Measurements from ENCODE around the gene TMEM8B.
A peak's percentile ranks its signal among the peaks of the same experiment; 100 is the strongest.

Gene TMEM8B

DNA sequence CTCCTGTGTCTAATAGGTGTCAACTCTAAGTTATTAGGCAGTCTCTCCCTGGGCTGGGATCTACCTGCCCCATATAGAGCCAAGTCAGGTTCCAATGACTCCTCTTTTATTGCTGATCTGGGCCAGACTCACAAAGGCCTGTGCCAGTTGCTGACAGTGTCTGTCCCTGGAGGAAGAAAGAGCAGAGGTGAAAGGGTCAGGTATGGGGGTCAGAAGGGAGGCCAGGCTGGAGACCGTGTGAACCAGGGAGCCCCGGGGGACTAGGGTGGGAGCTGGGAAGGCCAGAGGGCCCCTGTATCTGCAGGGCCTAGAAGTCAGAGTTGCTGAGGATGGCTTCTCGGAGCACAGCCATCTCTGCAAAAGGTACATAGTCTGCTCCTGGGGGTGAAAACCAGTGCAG, 10.7 kb upstream of the TMEM8B start:
- TF ChIP-seq EZH2phosphoT487 (IDR thresholded peaks at IDR 0.05; ENCODE audit: borderline replicate concordance) = no peak
- TF ChIP-seq, protein P1, sequence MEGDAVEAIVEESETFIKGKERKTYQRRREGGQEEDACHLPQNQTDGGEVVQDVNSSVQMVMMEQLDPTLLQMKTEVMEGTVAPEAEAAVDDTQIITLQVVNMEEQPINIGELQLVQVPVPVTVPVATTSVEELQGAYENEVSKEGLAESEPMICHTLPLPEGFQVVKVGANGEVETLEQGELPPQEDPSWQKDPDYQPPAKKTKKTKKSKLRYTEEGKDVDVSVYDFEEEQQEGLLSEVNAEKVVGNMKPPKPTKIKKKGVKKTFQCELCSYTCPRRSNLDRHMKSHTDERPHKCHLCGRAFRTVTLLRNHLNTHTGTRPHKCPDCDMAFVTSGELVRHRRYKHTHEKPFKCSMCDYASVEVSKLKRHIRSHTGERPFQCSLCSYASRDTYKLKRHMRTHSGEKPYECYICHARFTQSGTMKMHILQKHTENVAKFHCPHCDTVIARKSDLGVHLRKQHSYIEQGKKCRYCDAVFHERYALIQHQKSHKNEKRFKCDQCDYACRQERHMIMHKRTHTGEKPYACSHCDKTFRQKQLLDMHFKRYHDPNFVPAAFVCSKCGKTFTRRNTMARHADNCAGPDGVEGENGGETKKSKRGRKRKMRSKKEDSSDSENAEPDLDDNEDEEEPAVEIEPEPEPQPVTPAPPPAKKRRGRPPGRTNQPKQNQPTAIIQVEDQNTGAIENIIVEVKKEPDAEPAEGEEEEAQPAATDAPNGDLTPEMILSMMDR (conservative IDR thresholded peaks at IDR 0.05; ENCODE audit: low read length) = no peak
- peaks cover 9% of the 10 kb centered on the region for H3K79me2 ChIP-seq (ENCODE audit: insufficient read depth, low read length)
- H3K4me3 ChIP-seq (ENCODE audit: low read length, poor library complexity, severe bottlenecking) = no peak overlapping the region
- no peak overlapping the region for H3K9ac ChIP-seq (ENCODE audit: low read depth, low read length, poor library complexity, severe bottlenecking)
- H4K20me1 ChIP-seq (ENCODE audit: insufficient read depth, low read length, poor library complexity, severe bottlenecking) = no peaks in the 10 kb centered on the region
- no peak overlapping the region for H2AFZ ChIP-seq (ENCODE audit: low read length)
- no peaks in the 10 kb centered on the region for H3K36me3 ChIP-seq (ENCODE audit: insufficient read depth, low read length)
- H3K27me3 ChIP-seq (ENCODE audit: insufficient read depth, low read length, poor library complexity, severe bottlenecking) = no peaks in the 10 kb centered on the region
- H3K4me2 ChIP-seq (ENCODE audit: low read depth, low read length, poor library complexity, severe bottlenecking) = no peak overlapping the region
- H3K9me3 ChIP-seq (ENCODE audit: insufficient read depth, low read depth, low read length) = no peaks in the 10 kb centered on the region
- H3K9me2 ChIP-seq (replicated peaks; ENCODE audit: low read depth, low read length) = no peaks in the 10 kb centered on the region
- peaks cover 4% of the 10 kb centered on the region; the same call in 1 of the 2 replicates for H3F3A ChIP-seq (ENCODE audit: low read depth)
- peaks cover 19% of the 10 kb centered on the region for H3K4me1 ChIP-seq (ENCODE audit: insufficient read depth, low read length, poor library complexity, severe bottlenecking)

DNA sequence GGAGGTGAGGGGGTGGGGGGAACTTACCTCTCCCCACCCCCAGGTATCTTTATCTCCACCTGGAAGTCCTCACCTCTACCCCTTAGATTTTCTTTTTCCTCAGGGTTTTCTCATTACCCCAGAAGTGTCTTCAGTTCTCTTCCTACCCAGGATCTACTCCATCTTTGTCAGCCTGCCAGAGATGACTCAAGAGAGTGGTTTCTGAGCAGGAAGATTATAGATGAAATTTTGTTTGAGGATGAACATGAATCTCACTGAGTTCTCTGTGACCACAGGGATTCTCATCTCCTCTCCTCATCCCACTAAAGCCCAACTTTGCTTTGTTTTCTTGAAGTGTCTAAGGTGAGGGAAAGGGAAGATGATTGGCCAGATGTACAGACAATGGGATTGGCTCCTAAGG, 9.0 kb upstream of the TMEM8B start:
- no peaks in the 10 kb centered on the region for H3K9me2 ChIP-seq (replicated peaks; ENCODE audit: low read depth, low read length)
- no peak overlapping the region for H3K4me2 ChIP-seq (ENCODE audit: low read depth, low read length, poor library complexity, severe bottlenecking)
- TF ChIP-seq EZH2phosphoT487 (IDR thresholded peaks at IDR 0.05; ENCODE audit: borderline replicate concordance) = no peak
- TF ChIP-seq, protein P1 (conservative IDR thresholded peaks at IDR 0.05; ENCODE audit: low read length) = no peak
- no peak overlapping the region for H3K4me3 ChIP-seq (ENCODE audit: low read length, poor library complexity, severe bottlenecking)
- no peaks in the 10 kb centered on the region for H3K27me3 ChIP-seq (ENCODE audit: insufficient read depth, low read length, poor library complexity, severe bottlenecking)
- H2AFZ ChIP-seq (ENCODE audit: low read length) = no peak overlapping the region
- H3K4me1 ChIP-seq (ENCODE audit: insufficient read depth, low read length, poor library complexity, severe bottlenecking) = peaks cover 8% of the 10 kb centered on the region
- no peaks in the 10 kb centered on the region for H3K9me3 ChIP-seq (ENCODE audit: insufficient read depth, low read depth, low read length)
- H3K36me3 ChIP-seq (ENCODE audit: insufficient read depth, low read length) = no peaks in the 10 kb centered on the region
- no peaks in the 10 kb centered on the region for H3F3A ChIP-seq (ENCODE audit: low read depth)
- no peak overlapping the region for H3K9ac ChIP-seq (ENCODE audit: low read depth, low read length, poor library complexity, severe bottlenecking)
- no peaks in the 10 kb centered on the region for H4K20me1 ChIP-seq (ENCODE audit: insufficient read depth, low read length, poor library complexity, severe bottlenecking)
- no peaks in the 10 kb centered on the region for H3K79me2 ChIP-seq (ENCODE audit: insufficient read depth, low read length)

DNA sequence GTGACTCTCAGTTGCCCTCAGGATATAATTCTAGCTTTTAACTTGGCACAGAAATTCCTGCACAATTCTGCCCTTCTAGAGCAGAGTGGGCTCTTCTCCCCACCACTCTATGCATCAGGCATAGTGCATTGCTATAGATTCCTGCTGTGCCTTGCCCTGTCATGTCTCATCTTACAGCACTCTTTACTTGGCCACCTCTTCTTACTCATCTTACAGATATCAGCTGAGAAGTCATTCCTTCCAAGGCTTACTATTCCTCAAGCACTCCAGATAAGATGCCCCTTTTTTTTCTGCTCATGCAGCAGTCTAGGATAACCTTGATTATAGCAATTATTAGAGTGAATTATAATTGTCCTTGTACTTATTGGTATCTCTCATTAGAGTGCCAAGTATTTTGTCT, 6.1 kb upstream of the TMEM8B start:
- Histone ChIP-seq H3K9ac (ENCODE audit: low read depth, low read length, poor library complexity, severe bottlenecking) (no peak overlapping the region), H3K79me2 (ENCODE audit: insufficient read depth, low read length) (no peaks in the 10 kb centered on the region), H3K4me3 (ENCODE audit: low read length, poor library complexity, severe bottlenecking) (no peak overlapping the region), H2AFZ (ENCODE audit: low read length) (no peak overlapping the region), H3K9me2 (replicated peaks; ENCODE audit: low read depth, low read length) (no peaks in the 10 kb centered on the region), H3K27me3 (ENCODE audit: insufficient read depth, low read length, poor library complexity, severe bottlenecking) (no peaks in the 10 kb centered on the region), H3K36me3 (ENCODE audit: insufficient read depth, low read length) (no peaks in the 10 kb centered on the region), H3F3A (ENCODE audit: low read depth) (no peaks in the 10 kb centered on the region), H4K20me1 (ENCODE audit: insufficient read depth, low read length, poor library complexity, severe bottlenecking) (no peaks in the 10 kb centered on the region), H3K4me2 (ENCODE audit: low read depth, low read length, poor library complexity, severe bottlenecking) (no peak overlapping the region), H3K4me1 (ENCODE audit: insufficient read depth, low read length, poor library complexity, severe bottlenecking) (peaks cover 6% of the 10 kb centered on the region), H3K9me3 (ENCODE audit: insufficient read depth, low read depth, low read length) (no peaks in the 10 kb centered on the region)
- TF ChIP-seq EZH2phosphoT487 (IDR thresholded peaks at IDR 0.05; ENCODE audit: borderline replicate concordance) = no peak

DNA sequence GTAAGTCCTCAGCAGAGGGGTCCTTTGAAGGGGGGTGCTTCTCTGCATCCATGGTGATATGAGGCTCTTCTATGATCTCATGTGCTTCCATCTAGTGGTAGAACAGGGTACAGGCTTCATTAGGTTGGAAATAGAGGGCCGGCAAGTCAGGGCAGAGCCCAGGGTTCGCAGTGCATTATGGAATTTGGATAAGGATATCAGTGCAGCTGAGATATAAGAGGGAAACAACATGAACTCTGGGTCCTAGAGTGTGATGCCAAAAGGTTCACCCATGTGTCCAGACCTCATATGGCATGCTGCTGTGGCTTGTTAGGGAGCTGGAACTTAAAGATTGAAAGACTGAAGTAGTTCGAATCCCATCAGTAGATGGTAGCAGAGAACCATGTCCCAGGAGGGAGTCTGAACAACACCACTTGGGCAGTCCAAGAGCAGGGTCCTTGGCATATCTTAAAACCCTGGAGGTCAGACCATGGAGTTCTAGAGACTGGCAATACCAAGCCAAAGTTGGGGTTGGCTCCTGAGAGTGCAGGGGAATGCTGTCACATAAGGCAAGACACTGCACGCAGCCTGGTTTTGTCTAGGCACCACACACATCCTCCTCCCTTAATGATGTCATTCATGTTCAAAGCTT, 2.8 kb upstream of the TMEM8B start:
- Histone ChIP-seq H3K4me3 (ENCODE audit: low read length, poor library complexity, severe bottlenecking) (peak overlapping the region; percentile 51), H3K9me2 (replicated peaks; ENCODE audit: low read depth, low read length) (no peaks in the 10 kb centered on the region), H3K79me2 (ENCODE audit: insufficient read depth, low read length) (no peaks in the 10 kb centered on the region), H3K9me3 (ENCODE audit: insufficient read depth, low read depth, low read length) (no peaks in the 10 kb centered on the region), H2AFZ (ENCODE audit: low read length) (peak overlapping the region; percentile 83), H3K27me3 (ENCODE audit: insufficient read depth, low read length, poor library complexity, severe bottlenecking) (no peaks in the 10 kb centered on the region), H3K36me3 (ENCODE audit: insufficient read depth, low read length) (no peaks in the 10 kb centered on the region), H3K9ac (ENCODE audit: low read depth, low read length, poor library complexity, severe bottlenecking) (peak overlapping the region; percentile 60), H3K4me1 (ENCODE audit: insufficient read depth, low read length, poor library complexity, severe bottlenecking) (peaks cover 28% of the 10 kb centered on the region), H3K4me2 (ENCODE audit: low read depth, low read length, poor library complexity, severe bottlenecking) (peak overlapping the region; percentile 75), H4K20me1 (ENCODE audit: insufficient read depth, low read length, poor library complexity, severe bottlenecking) (no peaks in the 10 kb centered on the region), H3F3A (ENCODE audit: low read depth) (no peaks in the 10 kb centered on the region)
- TF ChIP-seq, protein P1 (conservative IDR thresholded peaks at IDR 0.05; ENCODE audit: low read length) = peak; percentile 98
- no peak for TF ChIP-seq EZH2phosphoT487 (IDR thresholded peaks at IDR 0.05; ENCODE audit: borderline replicate concordance)

All from Loucy (cell line).